GM12801 (cell line): ENCODE results near the gene LGR4.

Experiments
- TF ChIP-seq, protein P1 (sequence below): IDR thresholded peaks from one replicate; pipeline ENCODE4 v1.5.1; 2011; ENCODE audit warnings: control low read depth; ENCODE audit not compliant: insufficient read length; ENCODE audit errors: extremely low read depth

The LGR4 gene

GRCh38 chr11:27509908-27510307, 37.3 kb upstream of the LGR4 start:
- TF ChIP-seq, protein P1, sequence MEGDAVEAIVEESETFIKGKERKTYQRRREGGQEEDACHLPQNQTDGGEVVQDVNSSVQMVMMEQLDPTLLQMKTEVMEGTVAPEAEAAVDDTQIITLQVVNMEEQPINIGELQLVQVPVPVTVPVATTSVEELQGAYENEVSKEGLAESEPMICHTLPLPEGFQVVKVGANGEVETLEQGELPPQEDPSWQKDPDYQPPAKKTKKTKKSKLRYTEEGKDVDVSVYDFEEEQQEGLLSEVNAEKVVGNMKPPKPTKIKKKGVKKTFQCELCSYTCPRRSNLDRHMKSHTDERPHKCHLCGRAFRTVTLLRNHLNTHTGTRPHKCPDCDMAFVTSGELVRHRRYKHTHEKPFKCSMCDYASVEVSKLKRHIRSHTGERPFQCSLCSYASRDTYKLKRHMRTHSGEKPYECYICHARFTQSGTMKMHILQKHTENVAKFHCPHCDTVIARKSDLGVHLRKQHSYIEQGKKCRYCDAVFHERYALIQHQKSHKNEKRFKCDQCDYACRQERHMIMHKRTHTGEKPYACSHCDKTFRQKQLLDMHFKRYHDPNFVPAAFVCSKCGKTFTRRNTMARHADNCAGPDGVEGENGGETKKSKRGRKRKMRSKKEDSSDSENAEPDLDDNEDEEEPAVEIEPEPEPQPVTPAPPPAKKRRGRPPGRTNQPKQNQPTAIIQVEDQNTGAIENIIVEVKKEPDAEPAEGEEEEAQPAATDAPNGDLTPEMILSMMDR, result no peak

DNA sequence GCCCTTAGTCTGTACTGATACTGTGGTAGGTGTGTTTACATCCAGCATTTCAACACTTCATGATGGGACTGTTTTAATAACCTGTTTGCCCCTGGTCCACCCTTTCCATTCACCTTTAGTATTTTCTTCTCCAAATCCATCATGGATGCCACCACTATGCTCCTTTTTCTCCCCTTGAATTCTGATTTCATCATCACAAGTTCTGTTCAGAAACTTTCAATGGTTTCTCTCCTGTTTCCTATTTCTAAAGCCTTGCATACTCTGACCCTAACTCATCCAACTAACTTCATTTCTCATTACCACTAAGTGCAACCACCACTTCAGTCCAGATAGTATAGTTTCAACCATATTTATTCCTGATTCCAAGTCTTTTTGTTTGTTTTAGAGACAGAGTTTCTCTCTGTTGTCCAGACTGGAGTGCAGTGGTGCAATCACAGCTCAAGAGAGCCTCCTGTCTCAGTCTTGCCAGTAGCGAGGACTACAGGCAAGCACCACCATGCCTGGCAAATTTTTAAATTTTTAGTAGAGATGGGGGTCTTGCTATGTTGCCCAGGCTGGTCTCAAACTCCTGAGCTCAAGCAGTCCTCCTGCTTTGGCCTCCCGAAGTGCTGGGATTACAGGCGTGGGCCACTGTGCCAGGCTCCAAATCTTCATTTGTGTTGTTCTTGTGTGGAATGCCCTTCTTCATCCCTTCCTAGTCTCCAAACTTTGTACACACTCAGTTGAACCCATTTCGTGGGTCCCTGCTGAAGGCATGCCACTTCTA, 35.1 kb upstream of the LGR4 start:
- TF ChIP-seq, protein P1, result no peak

DNA sequence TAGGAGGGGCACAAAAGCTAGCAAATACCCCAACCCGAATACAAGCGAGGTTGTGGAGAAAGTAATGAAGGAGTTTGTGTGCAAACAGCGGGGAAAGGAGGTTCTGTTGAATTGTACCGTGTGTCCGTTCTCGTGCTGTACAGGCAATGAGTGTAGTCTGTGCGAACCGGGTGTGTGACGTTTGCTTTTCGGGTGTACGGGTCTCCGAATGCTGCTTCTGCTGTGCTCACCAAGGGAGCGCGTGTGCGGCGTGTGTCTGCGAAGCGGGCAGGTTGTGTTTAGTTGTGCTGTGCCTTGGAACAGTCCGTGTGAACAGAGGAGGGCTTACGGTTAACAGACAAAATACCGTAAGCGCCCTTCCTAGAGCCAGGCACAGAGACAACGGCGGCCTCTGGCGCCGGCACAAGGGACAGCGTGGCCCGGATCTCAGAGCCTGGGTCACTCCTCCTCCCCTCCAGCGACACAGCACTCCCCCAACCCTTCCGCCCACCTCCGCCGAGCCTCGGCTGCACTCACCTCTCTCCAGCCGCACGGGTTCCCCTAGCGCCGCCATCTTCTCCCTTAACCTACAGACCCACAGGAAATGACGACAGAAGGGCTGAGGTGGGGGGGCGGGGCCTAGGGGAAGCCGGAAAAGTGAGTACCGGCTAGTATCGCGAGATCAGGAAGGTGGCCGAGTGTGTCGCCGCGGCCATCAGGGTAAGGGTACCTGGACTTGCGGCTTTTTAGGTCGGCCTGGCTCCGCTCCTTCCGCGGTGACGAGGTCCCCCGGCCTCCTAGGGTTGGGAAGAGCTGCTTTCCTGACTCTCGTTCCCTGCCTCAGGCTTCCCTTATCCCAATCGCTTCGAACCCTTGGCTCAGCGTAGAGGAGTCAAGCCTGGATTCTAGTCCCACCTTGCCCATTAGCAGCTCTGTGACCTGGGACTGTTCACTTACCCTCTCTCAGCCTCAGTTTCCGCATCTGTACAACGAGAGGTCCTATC, 33.9 kb upstream of the LGR4 start, which contains the start of gene LIN7C:
Gene LIN7C (minus strand): TSS at position 570 of the 983 bp plus-strand sequence. CDS start 17 bp downstream, at position 553.
- TF ChIP-seq, protein P1, result no peak

GRCh38 chr11:27505781-27506180, 33.2 kb upstream of the LGR4 start:
- TF ChIP-seq, protein P1, result no peak

DNA sequence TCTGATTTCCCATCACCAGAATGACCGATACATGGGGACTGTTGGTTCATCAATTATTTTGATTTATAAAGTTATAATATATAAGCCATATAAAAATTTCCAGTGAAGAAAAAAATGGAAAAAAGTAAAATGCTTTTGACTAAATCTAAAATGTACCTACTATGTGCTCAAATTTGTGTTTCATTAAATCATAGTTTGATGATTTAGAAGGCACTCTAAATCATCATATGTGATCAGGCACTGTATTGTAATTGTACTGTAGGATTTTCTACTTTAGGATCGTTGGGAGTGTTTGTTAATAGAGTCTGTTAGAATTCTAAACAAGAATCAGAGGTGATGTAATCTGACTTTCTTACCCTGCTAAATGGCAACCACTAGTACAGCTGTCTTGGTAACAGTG, 31.6 kb upstream of the LGR4 start:
- TF ChIP-seq, protein P1, result no peak

- TF ChIP-seq, protein P1, result no peak
Observed at GRCh38 chr11:27501100-27501499, 28.5 kb upstream of the LGR4 start.

- TF ChIP-seq, protein P1, result no peak
Observed at GRCh38 chr11:27497911-27498310, 25.3 kb upstream of the LGR4 start.
